HepG2 (cell line): ENCODE measurements around the gene ACSBG1. TPM values are rescaled to one million over a fixed set of nuclear protein-coding genes. Genes with fewer than 3 reads are reported as not detected.

Experiments
- CEBPG ChIP-seq: IDR thresholded peaks from 2 replicates; pipeline ENCODE4 v1.6.1; 2016
- CHD4 ChIP-seq: fragments of 200-600 bp; sonication (generic); IDR thresholded peaks from 2 replicates; pipeline ENCODE4 v1.7.0; 2017; ENCODE audit warnings: mild to moderate bottlenecking, low read length, borderline replicate concordance
- HNRNPUL1 ChIP-seq: fragments of 200-400 bp; formaldehyde crosslinking; IDR thresholded peaks from 2 replicates; pipeline ENCODE4 v1.6.1; 2017; ENCODE audit warnings: low read depth, mild to moderate bottlenecking, low read length, moderate library complexity
- MZF1 ChIP-seq: sonication (generic); formaldehyde crosslinking; IDR thresholded peaks from 2 replicates; pipeline ENCODE4 v1.8.1; 2023; ENCODE audit warnings: mild to moderate bottlenecking, missing genetic modification reagents, borderline replicate concordance
- RARG ChIP-seq: sonication (generic); formaldehyde crosslinking; IDR thresholded peaks from 2 replicates; pipeline ENCODE4 v1.4.0; 2020; ENCODE audit warnings: low read depth, mild to moderate bottlenecking, missing genetic modification reagents
- SOX6 ChIP-seq, 2 experiments: fragments of 450-650 bp in 1 of 2; sonication (generic) in 1 of 2; formaldehyde crosslinking in 1 of 2; IDR thresholded peaks; 2 replicates each; pipeline versions ENCODE4 v1.4.0 to v1.6.1; 2017 to 2020; ENCODE audit warnings: antibody characterized with exemption in 1 of 2, mild to moderate bottlenecking in 1 of 2, missing genetic modification reagents in 1 of 2
- ZFYVE20 ChIP-seq: sonication (generic); formaldehyde crosslinking; IDR thresholded peaks from 2 replicates; pipeline ENCODE4 v1.8.0; 2023; ENCODE audit warnings: low read depth, mild to moderate bottlenecking, moderate library complexity, missing genetic modification reagents, borderline replicate concordance
- ZNF3 ChIP-seq: IDR thresholded peaks from 2 replicates; pipeline ENCODE4 v1.7.0; 2017; ENCODE audit warnings: inconsistent platforms
- ZNF557 ChIP-seq: sonication (generic); formaldehyde crosslinking; IDR thresholded peaks from 2 replicates; pipeline ENCODE4 v1.4.0; 2020; ENCODE audit warnings: missing genetic modification reagents
- ZNF850 ChIP-seq: sonication (generic); formaldehyde crosslinking; conservative IDR thresholded peaks from 2 replicates; pipeline ENCODE4 v1.9.0; 2021; ENCODE audit warnings: mild to moderate bottlenecking, missing genetic modification reagents
- polyA plus RNA-seq, 8 experiments: library from polyadenylated mRNA; depleted of rRNA in 3 of 8; stranded (reverse) in 7 of 8; unstranded in 1 of 8; fragments of >200 nt; fragmentation: Illumina TruSeq in 4 of 8; extraction: Trizol in 4 of 8; gene quantifications; 2 replicates each; pipeline versions ENCODE4 v1.2.1 to v1.2.3, GENCODE V29; 2011 to 2016; ENCODE audit warnings: low read depth in 4 of 8, missing spikeins in 1 of 8, mixed read lengths in 1 of 8; ENCODE audit not compliant: insufficient read depth in 1 of 8
- total RNA-seq, 5 experiments: library from RNA; depleted of rRNA; stranded (reverse); fragments of >200 nt; fragmentation: Illumina TruSeq; extraction: Trizol; gene quantifications; 2 replicates each; pipeline ENCODE4 v1.2.3, GENCODE V29; 2016; ENCODE audit warnings: low read depth in 1 of 5
- TF ChIP-seq, protein P1 (sequence below): sonication (generic); formaldehyde crosslinking; IDR thresholded peaks from 2 replicates; pipeline ENCODE4 v1.4.0; 2020; ENCODE audit warnings: missing genetic modification reagents, mild to moderate bottlenecking, borderline replicate concordance
- TF ChIP-seq, protein P2 (sequence below): sonication (generic); formaldehyde crosslinking; IDR thresholded peaks from 2 replicates; pipeline ENCODE4 v1.4.0; 2020; ENCODE audit warnings: missing genetic modification reagents
- TF ChIP-seq, protein P3 (sequence below): sonication (generic); formaldehyde crosslinking; IDR thresholded peaks from 2 replicates; pipeline ENCODE4 v1.9.0; 2021; ENCODE audit warnings: missing genetic modification reagents, mild to moderate bottlenecking, borderline replicate concordance
- TF ChIP-seq, protein P4 (sequence below): sonication (generic); formaldehyde crosslinking; IDR thresholded peaks from 2 replicates; pipeline ENCODE4 v1.5.0; 2020; ENCODE audit warnings: missing genetic modification reagents, mild to moderate bottlenecking, borderline replicate concordance
- TF ChIP-seq, protein P5 (sequence below): sonication (generic); formaldehyde crosslinking; IDR thresholded peaks from 2 replicates; pipeline ENCODE4 v1.4.0; 2020; ENCODE audit warnings: mild to moderate bottlenecking, low read depth, missing genetic modification reagents
- TF ChIP-seq, protein P6 (sequence below): sonication (generic); formaldehyde crosslinking; conservative IDR thresholded peaks from 2 replicates; pipeline ENCODE4 v1.4.0; 2020; ENCODE audit warnings: missing genetic modification reagents
- TF ChIP-seq, protein P7 (sequence below): sonication (generic); formaldehyde crosslinking; conservative IDR thresholded peaks from 2 replicates; pipeline ENCODE4 v1.5.0; 2020; ENCODE audit warnings: missing genetic modification reagents

Gene ACSBG1
- total and polyA plus RNA-seq, 2 of the 13 experiments (the other 11 are each of a cell fraction or from before 2014, with no cell fraction given): 0.35 to 0.81 TPM

DNA sequence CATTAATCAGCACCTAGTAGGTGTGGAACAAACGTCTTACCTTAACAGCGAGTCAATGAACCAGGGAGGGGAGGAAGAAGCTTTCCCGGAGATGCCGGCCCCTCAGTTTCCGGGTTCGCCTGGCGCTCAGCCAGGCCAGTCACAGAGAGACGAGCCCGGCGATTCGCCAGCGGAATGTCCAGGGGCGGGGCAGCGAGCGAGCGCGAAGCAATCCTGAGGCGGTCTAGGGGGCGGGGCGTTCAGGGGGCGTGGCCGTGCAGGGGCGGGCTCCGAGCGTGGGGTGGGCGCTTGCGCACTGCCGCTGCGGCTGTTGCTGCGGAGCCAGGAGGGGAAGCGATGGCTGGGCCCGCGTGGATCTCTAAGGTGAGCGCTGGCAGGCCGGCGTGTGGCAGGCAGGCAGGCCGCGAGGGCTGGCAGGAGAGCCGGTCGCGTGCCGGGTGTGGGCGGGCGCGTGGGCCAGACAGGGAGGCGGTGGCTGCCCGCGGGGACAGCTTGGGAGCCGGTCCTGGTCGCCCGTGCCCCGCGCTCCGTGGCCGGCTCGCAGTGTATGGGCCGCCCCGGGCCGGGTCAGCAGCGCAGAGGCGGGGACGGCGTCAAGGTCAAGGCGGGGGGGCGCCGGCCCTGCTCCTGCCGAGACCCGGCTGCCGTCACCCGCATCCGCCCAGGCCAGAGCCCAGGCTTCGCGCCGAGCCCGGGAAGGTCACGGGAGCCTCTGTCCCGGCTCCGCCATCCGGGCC, 85.1 kb downstream of the ACSBG1 start, which contains the start of gene IDH3A (continued):
- TF ChIP-seq, protein P1, sequence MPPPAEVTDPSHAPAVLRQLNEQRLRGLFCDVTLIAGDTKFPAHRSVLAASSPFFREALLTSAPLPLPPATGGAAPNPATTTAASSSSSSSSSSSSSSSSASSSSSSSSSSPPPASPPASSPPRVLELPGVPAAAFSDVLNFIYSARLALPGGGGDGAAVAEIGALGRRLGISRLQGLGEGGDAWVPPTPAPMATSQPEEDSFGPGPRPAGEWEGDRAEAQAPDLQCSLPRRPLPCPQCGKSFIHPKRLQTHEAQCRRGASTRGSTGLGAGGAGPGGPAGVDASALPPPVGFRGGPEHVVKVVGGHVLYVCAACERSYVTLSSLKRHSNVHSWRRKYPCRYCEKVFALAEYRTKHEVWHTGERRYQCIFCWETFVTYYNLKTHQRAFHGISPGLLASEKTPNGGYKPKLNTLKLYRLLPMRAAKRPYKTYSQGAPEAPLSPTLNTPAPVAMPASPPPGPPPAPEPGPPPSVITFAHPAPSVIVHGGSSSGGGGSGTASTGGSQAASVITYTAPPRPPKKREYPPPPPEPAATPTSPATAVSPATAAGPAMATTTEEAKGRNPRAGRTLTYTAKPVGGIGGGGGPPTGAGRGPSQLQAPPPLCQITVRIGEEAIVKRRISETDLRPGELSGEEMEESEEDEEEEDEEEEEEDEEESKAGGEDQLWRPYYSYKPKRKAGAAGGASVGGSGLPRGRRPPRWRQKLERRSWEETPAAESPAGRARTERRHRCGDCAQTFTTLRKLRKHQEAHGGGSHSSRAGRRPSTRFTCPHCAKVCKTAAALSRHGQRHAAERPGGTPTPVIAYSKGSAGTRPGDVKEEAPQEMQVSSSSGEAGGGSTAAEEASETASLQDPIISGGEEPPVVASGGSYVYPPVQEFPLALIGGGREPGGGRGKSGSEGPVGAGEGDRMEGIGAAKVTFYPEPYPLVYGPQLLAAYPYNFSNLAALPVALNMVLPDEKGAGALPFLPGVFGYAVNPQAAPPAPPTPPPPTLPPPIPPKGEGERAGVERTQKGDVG (CRISPR knock-in tag): no peak
- TF ChIP-seq, protein P2, sequence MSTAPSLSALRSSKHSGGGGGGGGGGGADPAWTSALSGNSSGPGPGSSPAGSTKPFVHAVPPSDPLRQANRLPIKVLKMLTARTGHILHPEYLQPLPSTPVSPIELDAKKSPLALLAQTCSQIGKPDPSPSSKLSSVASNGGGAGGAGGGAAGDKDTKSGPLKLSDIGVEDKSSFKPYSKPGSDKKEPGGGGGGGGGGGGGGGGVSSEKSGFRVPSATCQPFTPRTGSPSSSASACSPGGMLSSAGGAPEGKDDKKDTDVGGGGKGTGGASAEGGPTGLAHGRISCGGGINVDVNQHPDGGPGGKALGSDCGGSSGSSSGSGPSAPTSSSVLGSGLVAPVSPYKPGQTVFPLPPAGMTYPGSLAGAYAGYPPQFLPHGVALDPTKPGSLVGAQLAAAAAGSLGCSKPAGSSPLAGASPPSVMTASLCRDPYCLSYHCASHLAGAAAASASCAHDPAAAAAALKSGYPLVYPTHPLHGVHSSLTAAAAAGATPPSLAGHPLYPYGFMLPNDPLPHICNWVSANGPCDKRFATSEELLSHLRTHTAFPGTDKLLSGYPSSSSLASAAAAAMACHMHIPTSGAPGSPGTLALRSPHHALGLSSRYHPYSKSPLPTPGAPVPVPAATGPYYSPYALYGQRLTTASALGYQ: no peak
- TF ChIP-seq, protein P3, sequence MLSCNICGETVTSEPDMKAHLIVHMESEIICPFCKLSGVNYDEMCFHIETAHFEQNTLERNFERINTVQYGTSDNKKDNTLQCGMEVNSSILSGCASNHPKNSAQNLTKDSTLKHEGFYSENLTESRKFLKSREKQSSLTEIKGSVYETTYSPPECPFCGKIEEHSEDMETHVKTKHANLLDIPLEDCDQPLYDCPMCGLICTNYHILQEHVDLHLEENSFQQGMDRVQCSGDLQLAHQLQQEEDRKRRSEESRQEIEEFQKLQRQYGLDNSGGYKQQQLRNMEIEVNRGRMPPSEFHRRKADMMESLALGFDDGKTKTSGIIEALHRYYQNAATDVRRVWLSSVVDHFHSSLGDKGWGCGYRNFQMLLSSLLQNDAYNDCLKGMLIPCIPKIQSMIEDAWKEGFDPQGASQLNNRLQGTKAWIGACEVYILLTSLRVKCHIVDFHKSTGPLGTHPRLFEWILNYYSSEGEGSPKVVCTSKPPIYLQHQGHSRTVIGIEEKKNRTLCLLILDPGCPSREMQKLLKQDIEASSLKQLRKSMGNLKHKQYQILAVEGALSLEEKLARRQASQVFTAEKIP (CRISPR knock-in tag): no peak
- TF ChIP-seq CEBPG (CRISPR knock-in tag) (no peak), ZNF3 (CRISPR knock-in tag) (no peak), RARG (CRISPR knock-in tag) (no peak), ZFYVE20 (CRISPR knock-in tag) (no peak), SOX6 (IDR thresholded peaks at IDR 0.05) (no peak), SOX6 (CRISPR knock-in tag; IDR thresholded peaks at IDR 0.05) (no peak), ZNF557 (CRISPR knock-in tag) (no peak), ZNF850 (CRISPR knock-in tag) (no peak), CHD4 (no peak), HNRNPUL1 (no peak), MZF1 (CRISPR knock-in tag) (no peak)
- TF ChIP-seq, protein P4, sequence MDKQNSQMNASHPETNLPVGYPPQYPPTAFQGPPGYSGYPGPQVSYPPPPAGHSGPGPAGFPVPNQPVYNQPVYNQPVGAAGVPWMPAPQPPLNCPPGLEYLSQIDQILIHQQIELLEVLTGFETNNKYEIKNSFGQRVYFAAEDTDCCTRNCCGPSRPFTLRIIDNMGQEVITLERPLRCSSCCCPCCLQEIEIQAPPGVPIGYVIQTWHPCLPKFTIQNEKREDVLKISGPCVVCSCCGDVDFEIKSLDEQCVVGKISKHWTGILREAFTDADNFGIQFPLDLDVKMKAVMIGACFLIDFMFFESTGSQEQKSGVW: no peak
- TF ChIP-seq, protein P5, sequence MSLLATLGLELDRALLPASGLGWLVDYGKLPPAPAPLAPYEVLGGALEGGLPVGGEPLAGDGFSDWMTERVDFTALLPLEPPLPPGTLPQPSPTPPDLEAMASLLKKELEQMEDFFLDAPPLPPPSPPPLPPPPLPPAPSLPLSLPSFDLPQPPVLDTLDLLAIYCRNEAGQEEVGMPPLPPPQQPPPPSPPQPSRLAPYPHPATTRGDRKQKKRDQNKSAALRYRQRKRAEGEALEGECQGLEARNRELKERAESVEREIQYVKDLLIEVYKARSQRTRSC (CRISPR knock-in tag): no peak
- TF ChIP-seq, protein P6, sequence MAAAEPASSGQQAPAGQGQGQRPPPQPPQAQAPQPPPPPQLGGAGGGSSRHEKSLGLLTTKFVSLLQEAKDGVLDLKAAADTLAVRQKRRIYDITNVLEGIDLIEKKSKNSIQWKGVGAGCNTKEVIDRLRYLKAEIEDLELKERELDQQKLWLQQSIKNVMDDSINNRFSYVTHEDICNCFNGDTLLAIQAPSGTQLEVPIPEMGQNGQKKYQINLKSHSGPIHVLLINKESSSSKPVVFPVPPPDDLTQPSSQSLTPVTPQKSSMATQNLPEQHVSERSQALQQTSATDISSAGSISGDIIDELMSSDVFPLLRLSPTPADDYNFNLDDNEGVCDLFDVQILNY (CRISPR knock-in tag): no peak
- TF ChIP-seq, protein P7, sequence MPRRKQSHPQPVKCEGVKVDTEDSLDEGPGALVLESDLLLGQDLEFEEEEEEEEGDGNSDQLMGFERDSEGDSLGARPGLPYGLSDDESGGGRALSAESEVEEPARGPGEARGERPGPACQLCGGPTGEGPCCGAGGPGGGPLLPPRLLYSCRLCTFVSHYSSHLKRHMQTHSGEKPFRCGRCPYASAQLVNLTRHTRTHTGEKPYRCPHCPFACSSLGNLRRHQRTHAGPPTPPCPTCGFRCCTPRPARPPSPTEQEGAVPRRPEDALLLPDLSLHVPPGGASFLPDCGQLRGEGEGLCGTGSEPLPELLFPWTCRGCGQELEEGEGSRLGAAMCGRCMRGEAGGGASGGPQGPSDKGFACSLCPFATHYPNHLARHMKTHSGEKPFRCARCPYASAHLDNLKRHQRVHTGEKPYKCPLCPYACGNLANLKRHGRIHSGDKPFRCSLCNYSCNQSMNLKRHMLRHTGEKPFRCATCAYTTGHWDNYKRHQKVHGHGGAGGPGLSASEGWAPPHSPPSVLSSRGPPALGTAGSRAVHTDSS (CRISPR knock-in tag): no peak
